Measurements from ENCODE around the gene MACIR. TPM values are rescaled to one million over a fixed set of nuclear protein-coding genes. Genes with fewer than 3 reads are reported as not detected.

MACIR gene
- total RNA-seq, 1 donor from 2014 or later = 6.2 TPM

- DNase-seq (ENCODE audit: low spot score) = no peak
These were observed 33.0 kb downstream of the MACIR start for GRCh38 chr5:103291606-103292005.

- DNase-seq (ENCODE audit: low spot score) = no peak
These were observed 34.5 kb downstream of the MACIR start for GRCh38 chr5:103293099-103293498.

GRCh38 chr5:103293719-103294118 is 35.2 kb downstream of the MACIR start:
- DNase-seq (ENCODE audit: low spot score) = no peak

GRCh38 chr5:103294906-103295305 is 36.3 kb downstream of the MACIR start:
- no peak for DNase-seq (ENCODE audit: low spot score)

- no peak for DNase-seq (ENCODE audit: low spot score)
These were observed 36.9 kb downstream of the MACIR start for GRCh38 chr5:103295424-103295823.

GRCh38 chr5:103295871-103296270 is 37.3 kb downstream of the MACIR start:
- no peak for DNase-seq (ENCODE audit: low spot score)

GRCh38 chr5:103298117-103298516 is 39.6 kb downstream of the MACIR start:
- no peak for DNase-seq (ENCODE audit: low spot score)

- DNase-seq (ENCODE audit: low spot score) = no peak
These were observed 40.1 kb downstream of the MACIR start for GRCh38 chr5:103298607-103299188.

- no peak for DNase-seq (ENCODE audit: low spot score)
These were observed 47.2 kb downstream of the MACIR start for GRCh38 chr5:103305809-103306208.

GRCh38 chr5:103307470-103307869 is 48.9 kb downstream of the MACIR start:
- no peak for DNase-seq (ENCODE audit: low spot score)

GRCh38 chr5:103308774-103309173 is 50.2 kb downstream of the MACIR start:
- no peak for DNase-seq (ENCODE audit: low spot score)

GRCh38 chr5:103313056-103313455 is 54.5 kb downstream of the MACIR start:
- DNase-seq (ENCODE audit: low spot score) = no peak

- DNase-seq (ENCODE audit: low spot score) = no peak
These were observed 56.9 kb downstream of the MACIR start for GRCh38 chr5:103315455-103315854.

- no peak for DNase-seq (ENCODE audit: low spot score)
These were observed 68.9 kb downstream of the MACIR start for GRCh38 chr5:103327451-103327850.

GRCh38 chr5:103327893-103328292 is 69.3 kb downstream of the MACIR start:
- DNase-seq (ENCODE audit: low spot score) = no peak

Other genes with a start within 250 kb of the MACIR start
- gene GIN1, start 138.6 kb upstream of the MACIR start, total RNA-seq = 11.9 TPM
- gene PPIP5K2, start 138.5 kb upstream of the MACIR start, total RNA-seq = 85.0 TPM

Data from ureter (tissue), 1 donor.